AG20443 (cell line): ENCODE results near the gene TEX19.
A peak's percentile ranks its signal among the peaks of the same experiment; 100 is the strongest.
"Not testable (repeated sequence)": the region's sequence is repeated elsewhere in the genome, so short reads cannot be mapped to it uniquely, and the experiment has no call there.

ENCODE experiments used
- DNase-seq: peaks from one replicate; pipeline ENCODE4 v3.0.0; 2012; ENCODE audit warnings: low spot score, mixed read lengths

TEX19 gene

DNA sequence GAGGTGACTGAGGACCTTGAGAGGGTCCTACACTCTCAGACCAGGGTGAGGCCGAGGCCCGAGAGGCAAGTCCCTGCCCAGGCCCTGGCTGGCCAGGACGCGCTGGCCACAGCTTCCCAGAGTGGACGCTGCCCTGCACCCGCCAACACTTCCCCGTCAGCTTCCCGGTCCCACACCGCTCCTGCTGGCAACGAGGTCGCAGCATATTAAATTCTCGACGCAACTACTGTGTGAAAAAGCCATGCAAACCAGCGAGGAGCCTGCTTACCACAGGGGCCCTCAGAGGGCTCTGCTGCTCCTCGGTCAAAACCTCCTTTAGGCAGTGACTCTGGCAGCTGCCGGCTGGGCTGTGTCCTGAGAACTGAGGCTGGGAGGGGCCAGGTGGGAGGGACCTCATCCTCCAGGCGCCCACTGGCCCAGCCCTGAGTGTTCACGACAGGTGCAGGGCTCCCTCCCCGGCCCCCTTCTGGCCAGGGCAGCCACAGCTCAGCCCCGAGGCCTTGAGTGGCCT lies 2.1 kb upstream of the TEX19 start:
- DNase-seq: no peak

DNA sequence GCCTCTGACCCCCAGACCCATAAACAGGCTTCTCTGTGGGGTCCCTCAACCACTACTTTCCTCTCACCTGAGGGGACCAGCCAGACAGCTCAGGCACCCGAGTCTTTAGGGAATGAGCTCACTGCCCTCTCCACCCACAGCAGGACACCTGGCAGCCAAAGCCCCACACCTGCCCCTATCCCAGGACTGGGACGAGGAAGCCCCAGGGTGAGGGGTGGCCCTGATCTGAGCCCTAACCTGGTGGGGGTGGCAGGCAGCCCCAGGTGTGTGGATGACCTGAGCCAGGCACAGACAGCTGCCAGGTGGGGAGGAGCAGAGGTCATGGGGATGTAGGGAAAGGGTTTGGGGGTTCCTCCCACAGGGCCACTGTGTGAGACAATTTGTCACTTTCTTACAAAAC lies 1.7 kb upstream of the TEX19 start:
- DNase-seq: no peak

GRCh38 chr17:82359451-82360074 lies 516 bp downstream of the TEX19 start:
- not testable (repeated sequence) for DNase-seq

DNA sequence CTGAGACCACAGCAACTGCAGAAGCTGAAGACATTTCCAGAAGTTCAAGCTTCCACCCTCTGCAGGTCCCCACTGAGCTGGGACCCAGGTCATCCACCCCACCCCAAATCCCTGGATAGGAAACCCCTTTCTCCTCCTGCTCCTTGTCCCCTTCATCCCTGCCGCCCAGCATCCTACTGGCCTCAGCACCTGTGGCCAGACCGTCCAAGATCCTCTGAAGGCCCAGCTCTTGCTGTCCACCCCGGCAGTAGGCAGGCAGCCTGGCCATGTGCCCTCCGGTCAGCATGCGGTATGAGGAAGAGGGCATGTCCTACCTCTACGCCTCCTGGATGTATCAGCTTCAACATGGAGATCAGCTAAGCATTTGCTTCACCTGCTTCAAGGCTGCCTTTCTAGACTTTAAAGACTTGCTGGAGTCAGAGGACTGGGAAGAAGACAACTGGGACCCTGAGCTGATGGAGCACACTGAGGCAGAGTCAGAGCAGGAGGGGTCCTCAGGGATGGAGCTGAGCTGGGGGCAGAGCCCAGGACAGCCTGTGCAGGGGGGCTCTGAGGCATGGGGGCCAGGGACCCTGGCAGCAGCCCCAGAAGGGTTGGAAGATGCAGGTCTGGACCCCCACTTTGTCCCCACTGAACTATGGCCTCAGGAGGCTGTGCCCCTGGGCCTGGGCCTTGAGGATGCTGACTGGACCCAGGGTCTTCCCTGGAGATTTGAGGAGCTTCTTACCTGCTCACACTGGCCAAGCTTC lies 3.0 kb downstream of the TEX19 start:
- DNase-seq: no peak

DNA sequence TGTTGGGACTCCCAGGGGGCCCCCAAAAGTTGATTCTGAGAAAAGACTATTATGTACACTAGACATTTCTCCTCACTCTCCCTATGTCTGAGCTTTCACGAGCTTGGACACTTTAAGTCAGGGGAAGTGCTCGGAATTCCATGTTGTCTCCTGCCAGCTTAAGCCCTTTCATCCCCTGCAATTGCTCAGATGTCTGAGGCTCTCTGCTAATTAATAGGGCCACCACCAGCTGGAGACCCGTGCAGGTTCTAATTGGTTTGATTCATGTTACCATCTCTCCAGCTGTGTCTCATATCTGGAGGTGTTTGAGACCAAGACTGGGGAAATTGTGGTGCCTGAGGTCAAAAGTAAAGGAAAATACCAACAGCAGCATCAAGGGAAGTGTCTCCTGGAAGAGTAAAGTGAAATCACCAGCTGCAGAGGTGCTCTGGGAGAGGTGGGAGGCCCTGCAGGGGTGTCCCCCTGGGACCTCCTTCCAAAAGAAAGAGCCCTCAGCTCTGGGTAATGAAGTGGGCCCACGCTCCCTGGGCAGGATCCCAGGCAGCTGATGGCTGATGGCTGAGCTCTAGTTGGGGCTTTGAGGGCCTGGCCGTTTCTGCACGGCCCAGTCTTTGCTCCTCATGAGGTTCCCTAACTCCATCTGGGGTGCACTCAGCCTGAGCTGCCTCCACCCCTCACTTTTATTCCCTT lies 6.7 kb downstream of the TEX19 start:
- DNase-seq: no peak

DNA sequence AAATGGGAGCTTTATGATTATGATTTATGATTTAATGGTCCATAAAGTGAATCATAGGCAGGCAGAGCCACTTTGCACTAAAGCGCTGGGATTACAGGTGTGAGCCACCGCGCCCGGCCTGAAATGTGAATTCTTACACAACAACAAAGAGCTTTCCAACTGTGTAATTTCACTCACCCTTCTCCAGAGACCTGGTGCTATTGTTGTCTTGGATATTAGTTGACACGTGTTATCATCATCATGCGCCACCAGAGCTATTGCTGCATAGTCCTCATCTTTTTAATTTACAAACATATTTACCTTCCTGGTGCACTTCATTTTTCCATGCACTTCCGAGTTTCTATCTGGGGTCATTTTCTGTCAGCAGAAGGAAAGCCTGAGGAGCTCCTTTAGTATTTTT lies 7.7 kb downstream of the TEX19 start:
- DNase-seq: no peak

DNA sequence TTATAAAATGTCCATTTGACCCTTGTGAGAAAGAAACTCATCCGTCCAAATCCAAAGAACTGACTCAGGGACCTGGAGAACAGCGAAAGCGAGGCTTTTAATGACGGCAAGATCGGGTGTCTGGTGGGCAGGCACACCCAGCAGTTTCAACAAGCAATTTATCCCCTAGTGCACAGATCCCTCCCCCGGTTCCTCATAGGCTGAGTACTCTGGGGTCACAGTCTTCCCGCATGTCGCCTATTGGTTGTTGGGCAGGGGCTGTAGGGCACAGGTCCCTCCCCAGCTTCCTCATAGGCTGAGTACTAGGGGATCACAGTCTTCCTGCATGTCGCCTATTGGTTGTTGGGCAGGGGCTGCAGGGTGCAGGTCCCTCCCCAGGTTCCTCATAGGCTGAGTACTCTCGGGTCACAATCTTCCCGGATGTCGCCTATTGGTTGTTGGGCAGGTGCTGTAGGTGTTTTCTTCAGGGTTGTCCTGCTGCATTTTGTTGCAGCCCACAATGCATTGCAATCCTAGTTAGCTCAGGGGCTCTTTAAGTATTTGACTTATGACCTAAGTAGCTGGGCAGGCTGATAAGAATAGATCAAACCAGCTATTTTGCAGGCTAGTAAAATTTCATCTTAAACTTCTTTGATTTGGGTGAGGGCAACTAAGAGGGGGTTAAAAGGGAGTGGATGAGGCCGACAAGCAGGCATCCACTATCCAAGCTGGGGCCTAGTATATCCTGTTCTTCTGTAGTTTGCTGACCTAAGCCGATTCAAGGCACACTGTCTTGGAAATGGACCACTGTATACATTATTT lies 8.9 kb downstream of the TEX19 start:
- no peak for DNase-seq

DNA sequence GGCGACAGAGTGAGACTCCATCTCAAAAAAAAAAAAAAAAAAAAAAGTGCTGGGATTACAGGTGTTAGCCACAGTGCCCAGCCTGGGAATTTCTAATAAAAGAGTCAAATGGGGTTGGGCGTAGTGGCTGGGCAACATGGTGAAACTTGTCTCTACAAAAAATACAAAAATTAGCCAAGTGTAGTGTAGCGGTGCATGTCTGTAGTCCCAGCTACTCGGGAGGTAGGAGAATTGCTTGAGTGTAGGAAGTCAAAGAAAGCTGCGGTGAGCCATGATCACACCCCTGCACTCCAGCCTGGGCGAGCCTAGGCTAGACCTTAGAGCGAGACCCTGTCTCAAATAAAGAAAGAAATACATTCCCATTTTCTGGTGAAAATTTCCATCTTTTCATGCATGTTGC lies 10.2 kb downstream of the TEX19 start:
- DNase-seq: no peak

DNA sequence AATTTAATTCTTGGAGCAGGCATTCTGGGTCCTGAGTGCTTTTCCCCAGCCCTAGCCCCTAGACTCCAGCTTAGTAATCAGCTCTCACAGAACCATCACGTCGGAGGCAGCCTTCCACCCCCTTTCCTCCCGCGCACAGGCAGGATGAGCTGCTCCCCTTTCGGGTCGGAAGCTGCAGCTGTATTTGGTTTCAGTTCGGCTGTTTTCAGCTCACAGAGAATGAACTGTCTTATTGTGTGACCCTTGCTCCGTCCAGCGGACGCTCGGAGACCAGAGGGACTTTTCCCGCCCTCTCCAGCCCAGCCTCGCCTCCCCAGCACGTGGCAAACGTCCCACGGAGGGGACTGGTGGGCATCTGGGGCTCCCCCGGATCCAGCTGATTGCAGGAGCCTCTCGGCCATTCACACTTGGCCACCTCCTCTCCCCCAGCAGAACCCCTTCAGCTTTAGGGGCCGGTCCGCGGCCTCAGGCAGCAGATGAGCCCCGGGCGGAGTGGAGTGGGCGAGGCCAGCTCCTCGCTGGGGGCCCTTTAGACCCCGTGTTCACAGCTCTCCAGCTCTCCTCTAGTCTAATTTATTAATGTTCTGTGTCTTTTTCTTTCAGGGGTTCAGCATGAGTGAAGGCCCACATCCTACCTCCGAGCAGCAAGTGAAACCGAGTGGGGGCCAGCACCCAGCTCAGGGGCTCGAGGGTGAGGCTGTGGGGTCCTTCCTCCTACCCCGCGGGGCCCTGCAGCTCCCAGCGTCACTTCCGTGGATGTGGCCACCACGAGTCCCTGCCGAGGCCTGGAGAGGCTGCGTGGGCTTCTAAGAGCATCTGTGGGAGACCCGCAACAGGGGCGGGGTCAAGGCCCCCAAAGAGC lies 11.7 kb downstream of the TEX19 start:
- peak; percentile 40 for DNase-seq

GRCh38 chr17:82371333-82372248 lies 12.5 kb downstream of the TEX19 start, which contains the start of gene UTS2R:
Gene UTS2R (plus strand): TSS chr17:82371765. CDS start chr17:82374325, 2,560 bp downstream.
- DNase-seq: no peak

DNA sequence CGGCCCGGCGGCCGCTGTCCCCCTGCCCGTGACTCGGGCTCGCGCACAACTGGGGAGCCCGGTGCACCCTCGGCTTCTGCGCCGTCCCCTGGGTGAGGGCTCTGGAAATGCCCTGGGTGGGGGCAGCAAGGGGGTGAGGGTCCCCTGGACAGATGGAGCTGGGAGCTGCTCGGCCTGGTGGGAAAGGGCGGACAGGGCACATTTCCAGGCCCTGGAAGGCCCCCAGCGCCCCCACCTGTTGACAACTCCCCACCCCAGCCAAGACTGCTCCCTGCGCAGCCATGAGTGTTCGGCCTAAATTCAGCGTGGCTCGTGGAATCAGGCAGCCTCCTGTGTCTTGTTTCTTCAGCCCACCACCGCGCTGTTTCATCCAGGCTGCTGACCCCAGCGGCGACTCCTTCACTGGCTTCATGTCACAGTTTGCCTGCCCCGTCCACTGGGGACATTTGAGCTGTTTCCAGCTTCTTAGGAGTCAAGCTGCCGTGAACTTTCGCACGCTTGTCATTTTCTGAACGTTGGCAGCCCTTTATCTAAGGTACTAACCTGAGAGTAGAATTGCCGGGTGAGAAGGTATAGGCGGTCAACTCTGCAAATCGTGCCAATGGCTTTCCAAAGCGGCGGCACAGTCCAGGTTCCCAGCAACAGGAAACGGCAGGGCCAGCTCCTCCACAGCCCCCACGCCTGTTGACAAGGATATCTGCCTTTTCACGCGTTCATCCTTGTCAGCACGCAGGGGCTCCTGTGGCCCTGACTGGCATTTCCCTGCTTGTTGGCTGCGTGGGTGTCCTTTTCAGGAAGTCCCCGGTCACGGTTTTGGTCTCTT lies 13.4 kb downstream of the TEX19 start:
- no peak for DNase-seq

DNA sequence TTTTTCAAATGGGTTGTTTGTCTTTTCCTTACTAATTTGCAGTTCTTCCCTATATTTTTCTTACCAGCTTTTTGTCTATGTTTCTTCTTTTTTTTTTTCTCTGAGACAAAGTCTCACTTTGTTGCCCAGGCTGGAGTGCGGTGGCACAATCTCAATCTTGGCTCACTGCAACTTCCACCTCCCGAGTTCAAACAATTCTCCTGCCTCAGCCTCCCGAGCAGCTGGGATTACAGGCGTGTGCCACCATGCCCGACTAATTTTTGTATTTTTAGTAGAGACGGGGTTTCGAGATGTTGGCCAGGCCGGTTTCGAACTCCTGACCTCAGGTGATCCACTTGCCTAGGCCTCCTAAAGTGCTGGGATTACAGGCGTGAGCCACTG lies 14.0 kb downstream of the TEX19 start:
- DNase-seq: not testable (repeated sequence)

- DNase-seq: no peak
Measured at GRCh38 chr17:82373731-82374625, 14.9 kb downstream of the TEX19 start.

- no peak for DNase-seq
Measured at GRCh38 chr17:82374626-82375331, 15.7 kb downstream of the TEX19 start.

GRCh38 chr17:82375359-82376041 lies 16.5 kb downstream of the TEX19 start:
- no peak for DNase-seq

GRCh38 chr17:82376042-82376730 lies 17.1 kb downstream of the TEX19 start:
- no peak for DNase-seq
